OCI-LY7 (cell line): ENCODE data around the gene KCNK6.

ENCODE experiments used
- EZH2phosphoT487 ChIP-seq: fragments of 200-600 bp; sonication (generic); IDR thresholded peaks from 2 replicates; pipeline ENCODE4 v1.6.1; 2018; ENCODE audit warnings: low read depth, borderline replicate concordance, mild to moderate bottlenecking, mixed run types, antibody characterized with exemption, low read length, moderate library complexity, mixed read lengths
- TF ChIP-seq, protein P1 (sequence below): fragments of 200-600 bp; sonication (generic); conservative IDR thresholded peaks from 2 replicates; pipeline ENCODE4 v1.5.1; 2014; ENCODE audit warnings: mild to moderate bottlenecking, antibody characterized with exemption, low read length, moderate library complexity, mixed read lengths

DNA sequence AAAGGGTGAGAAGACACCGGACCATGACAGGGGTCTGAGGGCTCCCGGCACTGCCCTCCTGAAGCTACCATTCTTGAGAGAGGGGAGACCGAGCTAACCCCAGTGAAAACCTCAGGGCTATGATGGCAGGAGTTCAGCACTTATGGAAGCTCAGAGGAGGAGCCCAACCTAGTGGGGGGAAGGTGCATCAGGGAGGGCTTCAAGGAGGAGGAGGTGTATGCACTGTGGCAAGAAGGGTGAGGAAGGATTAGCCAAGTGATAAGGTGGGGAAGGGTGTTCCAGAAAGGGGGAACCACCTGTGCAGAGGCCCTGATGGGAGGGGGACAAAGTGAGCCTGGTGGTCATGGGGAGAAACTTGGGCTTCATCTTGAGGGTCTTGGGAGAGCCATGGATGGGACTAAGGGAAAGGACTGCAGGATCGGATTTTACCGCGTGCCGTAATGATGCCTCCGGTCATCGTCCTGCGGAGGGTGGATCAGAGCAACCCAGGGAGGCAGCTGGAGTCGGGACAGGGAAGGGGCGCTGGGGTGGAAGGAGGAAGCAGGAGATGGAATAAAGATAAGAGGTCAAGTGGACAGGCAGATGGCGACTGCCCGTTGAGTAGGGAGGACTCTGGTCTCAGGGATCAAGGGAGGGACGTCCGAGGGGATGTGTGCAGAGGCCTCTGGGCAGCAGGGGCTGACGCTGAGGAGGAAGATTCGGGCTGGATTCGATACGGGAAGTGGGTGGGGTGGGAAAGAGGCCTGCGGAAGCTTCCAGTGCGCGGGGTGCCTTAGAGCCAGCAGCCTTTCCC lies 41.4 kb downstream of the KCNK6 start:
- TF ChIP-seq, protein P1, sequence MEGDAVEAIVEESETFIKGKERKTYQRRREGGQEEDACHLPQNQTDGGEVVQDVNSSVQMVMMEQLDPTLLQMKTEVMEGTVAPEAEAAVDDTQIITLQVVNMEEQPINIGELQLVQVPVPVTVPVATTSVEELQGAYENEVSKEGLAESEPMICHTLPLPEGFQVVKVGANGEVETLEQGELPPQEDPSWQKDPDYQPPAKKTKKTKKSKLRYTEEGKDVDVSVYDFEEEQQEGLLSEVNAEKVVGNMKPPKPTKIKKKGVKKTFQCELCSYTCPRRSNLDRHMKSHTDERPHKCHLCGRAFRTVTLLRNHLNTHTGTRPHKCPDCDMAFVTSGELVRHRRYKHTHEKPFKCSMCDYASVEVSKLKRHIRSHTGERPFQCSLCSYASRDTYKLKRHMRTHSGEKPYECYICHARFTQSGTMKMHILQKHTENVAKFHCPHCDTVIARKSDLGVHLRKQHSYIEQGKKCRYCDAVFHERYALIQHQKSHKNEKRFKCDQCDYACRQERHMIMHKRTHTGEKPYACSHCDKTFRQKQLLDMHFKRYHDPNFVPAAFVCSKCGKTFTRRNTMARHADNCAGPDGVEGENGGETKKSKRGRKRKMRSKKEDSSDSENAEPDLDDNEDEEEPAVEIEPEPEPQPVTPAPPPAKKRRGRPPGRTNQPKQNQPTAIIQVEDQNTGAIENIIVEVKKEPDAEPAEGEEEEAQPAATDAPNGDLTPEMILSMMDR: no peak
- no peak for TF ChIP-seq EZH2phosphoT487
